ENCODE measurements around the gene MYZAP. TPM values are rescaled to one million over a fixed set of nuclear protein-coding genes. Genes with fewer than 3 reads are reported as not detected.

MYZAP gene
- polyA plus RNA-seq, 1 experiment, result not detected

GRCh38 chr15:57662091-57662744 is 70.5 kb downstream of the MYZAP start:
- no peak for DNase-seq (ENCODE audit: low read depth, low spot score)
- Histone ChIP-seq H3K9me3 (ENCODE audit: control insufficient read depth, insufficient read depth, low read length) (no peaks in the 10 kb centered on the region), H3K27ac (ENCODE audit: low read depth, low read length) (no peak overlapping the region), H3K4me3 (ENCODE audit: low read depth, low read length) (no peak overlapping the region), H3K27me3 (ENCODE audit: control insufficient read depth, insufficient read depth, low read length) (peaks cover 16% of the 10 kb centered on the region)
- CTCF ChIA-PET, result interaction anchor here (1.9 to 2.5 kb wide), 2 partner anchors 102 to 199 kb away, joined by 5 to 10 read pairs; no protein-coding TSS in a partner anchor
- TF ChIP-seq CTCF (IDR thresholded peaks at IDR 0.05; ENCODE audit: low read depth, low read length), result no peak
- POLR2A ChIA-PET, result no interaction called here

- Histone ChIP-seq H3K9me3 (ENCODE audit: control insufficient read depth, insufficient read depth, low read length) (no peaks in the 10 kb centered on the region), H3K27ac (ENCODE audit: low read depth, low read length) (no peak overlapping the region), H3K27me3 (ENCODE audit: control insufficient read depth, insufficient read depth, low read length) (peaks cover 16% of the 10 kb centered on the region), H3K4me3 (ENCODE audit: low read depth, low read length) (no peak overlapping the region)
- ChIA-PET CTCF (interaction anchor here (0.6 to 3.5 kb wide), 2 partner anchors 21 to 197 kb away, joined by 3 to 35 read pairs; no protein-coding TSS in a partner anchor), POLR2A (no interaction called here)
- DNase-seq (ENCODE audit: low read depth, low spot score), result no peak
- TF ChIP-seq CTCF (IDR thresholded peaks at IDR 0.05; ENCODE audit: low read depth, low read length), result no peak
Observed at GRCh38 chr15:57662802-57663201, 71.1 kb downstream of the MYZAP start.

DNA sequence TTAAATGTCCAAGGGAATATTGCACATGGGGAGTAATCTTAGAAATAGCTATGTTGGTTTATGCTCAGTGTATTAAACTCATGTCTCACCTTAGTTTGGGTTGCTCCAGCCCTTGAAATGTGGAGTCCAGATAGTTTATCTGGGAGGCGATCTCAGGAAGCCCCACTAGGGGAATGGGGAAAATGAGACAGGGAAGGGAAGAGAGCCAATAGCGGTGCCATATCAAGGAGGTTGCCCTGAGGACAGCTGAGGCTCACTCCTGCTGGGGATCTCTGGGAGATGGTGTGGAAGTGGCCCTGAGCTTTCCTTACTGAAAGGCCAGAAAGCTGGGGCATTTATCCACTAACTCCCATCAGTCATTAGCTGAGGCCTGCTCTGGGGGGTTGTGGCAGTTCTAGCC is 71.6 kb downstream of the MYZAP start:
- POLR2A ChIA-PET, result no interaction called here
- TF ChIP-seq CTCF (IDR thresholded peaks at IDR 0.05; ENCODE audit: low read depth, low read length), result no peak
- DNase-seq (ENCODE audit: low read depth, low spot score), result no peak
- CTCF ChIA-PET, result interaction anchor here (0.6 to 3.5 kb wide), 2 partner anchors 21 to 197 kb away, joined by 3 to 35 read pairs; no protein-coding TSS in a partner anchor
- Histone ChIP-seq H3K27me3 (ENCODE audit: control insufficient read depth, insufficient read depth, low read length) (peaks cover 16% of the 10 kb centered on the region), H3K4me3 (ENCODE audit: low read depth, low read length) (no peak overlapping the region), H3K9me3 (ENCODE audit: control insufficient read depth, insufficient read depth, low read length) (no peaks in the 10 kb centered on the region), H3K27ac (ENCODE audit: low read depth, low read length) (no peak overlapping the region)

DNA sequence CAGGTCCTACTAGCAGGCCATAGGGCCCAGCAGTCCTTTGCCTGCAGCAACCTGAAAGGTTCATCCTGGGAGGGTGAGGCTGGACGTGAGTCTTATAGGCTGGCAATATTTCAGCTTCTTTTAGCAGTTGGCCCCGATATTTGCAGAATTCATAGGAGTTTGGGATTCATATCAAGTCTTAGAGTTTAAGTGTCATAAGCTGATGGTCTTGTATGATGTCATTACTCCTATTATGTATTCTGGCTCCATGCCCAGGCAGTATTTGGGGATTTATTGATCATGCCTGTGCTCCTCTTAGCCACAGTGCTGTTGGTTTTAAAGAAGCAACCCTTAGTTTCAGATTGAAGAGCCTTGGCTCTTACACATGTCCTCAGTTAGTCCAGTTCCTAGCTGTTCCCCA is 73.5 kb downstream of the MYZAP start:
- DNase-seq (ENCODE audit: low read depth, low spot score), result no peak
- no peak for TF ChIP-seq CTCF (IDR thresholded peaks at IDR 0.05; ENCODE audit: low read depth, low read length)
- no peak overlapping the region for H3K27ac ChIP-seq (ENCODE audit: low read depth, low read length)
- H3K27me3 ChIP-seq (ENCODE audit: control insufficient read depth, insufficient read depth, low read length), result peaks cover 13% of the 10 kb centered on the region
- POLR2A ChIA-PET, result no interaction called here
- no peak overlapping the region for H3K4me3 ChIP-seq (ENCODE audit: low read depth, low read length)
- H3K9me3 ChIP-seq (ENCODE audit: control insufficient read depth, insufficient read depth, low read length), result no peaks in the 10 kb centered on the region
- CTCF ChIA-PET, result interaction anchor here (0.5 to 3.5 kb wide), 6 partner anchors 10 to 202 kb away, joined by 3 to 35 read pairs (median 4); no protein-coding TSS in a partner anchor

DNA sequence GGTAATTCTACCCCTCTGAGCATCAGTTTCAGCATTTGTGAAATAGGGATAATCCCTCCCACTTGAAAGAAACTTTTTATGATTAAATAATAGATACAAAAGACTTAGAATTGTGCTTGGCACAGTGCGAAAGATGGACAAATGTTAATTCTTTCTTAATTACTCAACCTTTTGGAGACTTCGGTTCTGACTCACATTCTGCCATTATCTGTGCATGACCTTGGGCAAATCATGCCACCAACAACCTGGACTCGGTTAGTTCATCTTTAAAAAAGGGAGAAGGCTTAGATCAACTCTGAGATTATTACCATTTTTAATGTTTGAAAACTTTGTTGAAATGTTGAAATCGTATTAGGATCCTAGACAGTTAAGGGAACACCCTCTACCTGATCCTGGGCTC is 74.2 kb downstream of the MYZAP start:
- DNase-seq (ENCODE audit: low read depth, low spot score), result no peak
- POLR2A ChIA-PET, result no interaction called here
- TF ChIP-seq CTCF (IDR thresholded peaks at IDR 0.05; ENCODE audit: low read depth, low read length), result no peak
- Histone ChIP-seq H3K27me3 (ENCODE audit: control insufficient read depth, insufficient read depth, low read length) (peaks cover 7% of the 10 kb centered on the region), H3K27ac (ENCODE audit: low read depth, low read length) (no peak overlapping the region), H3K9me3 (ENCODE audit: control insufficient read depth, insufficient read depth, low read length) (no peaks in the 10 kb centered on the region), H3K4me3 (ENCODE audit: low read depth, low read length) (no peak overlapping the region)
- CTCF ChIA-PET, result interaction anchor here (0.9 to 3.5 kb wide), 4 partner anchors 11 to 194 kb away, joined by 3 to 35 read pairs (median 6); no protein-coding TSS in a partner anchor

Data from AG04450 (cell line).